SK-N-MC (cell line): Measurements from ENCODE around the gene JAG1.

ENCODE experiments used
- DNase-seq: peaks from one replicate; pipeline ENCODE4 v3.0.0-alpha.2; 2011; ENCODE audit warnings: low read depth, low spot score
- H3K27ac ChIP-seq: fragments of 200-600 bp; sonication (generic); 2 replicates; pipeline ENCODE4 v1.5.1; 2016; ENCODE audit warnings: mixed run types
- H3K36me3 ChIP-seq: fragments of 200-600 bp; sonication (generic); 2 replicates; pipeline ENCODE4 v1.6.1; 2017; ENCODE audit warnings: antibody characterized with exemption, low read length, mixed read lengths; ENCODE audit not compliant: insufficient read depth
- H3K4me3 ChIP-seq: fragments of 200-600 bp; sonication (generic); 2 replicates; pipeline ENCODE4 v1.5.1; 2016
- H3K9ac ChIP-seq: fragments of 200-600 bp; sonication (generic); 2 replicates; pipeline ENCODE4 v1.8.0; 2017; ENCODE audit warnings: mixed run types, mixed read lengths; ENCODE audit not compliant: insufficient read length
- H3K9me3 ChIP-seq: fragments of 200-600 bp; sonication (generic); 2 replicates; pipeline ENCODE4 v1.6.1; 2017; ENCODE audit warnings: low read depth, mild to moderate bottlenecking, antibody characterized with exemption, low read length, moderate library complexity, mixed read lengths
- EZH2 ChIP-seq: fragments of 200-600 bp; sonication (generic); IDR thresholded peaks from one replicate; pipeline ENCODE4 v1.6.1; 2017; ENCODE audit warnings: antibody characterized with exemption
- FOXP2 ChIP-seq: optimal IDR thresholded peaks from 2 replicates; pipeline ENCODE3; 2011; ENCODE audit warnings: mild to moderate bottlenecking, moderate library complexity; ENCODE audit not compliant: insufficient read depth; ENCODE audit errors: extremely low read length, control extremely low read depth
- POLR2AphosphoS5 ChIP-seq: IDR thresholded peaks from 2 replicates; pipeline ENCODE4 v1.6.1; 2012; ENCODE audit warnings: mild to moderate bottlenecking, low read depth, low read length, borderline replicate concordance

JAG1 gene

DNA sequence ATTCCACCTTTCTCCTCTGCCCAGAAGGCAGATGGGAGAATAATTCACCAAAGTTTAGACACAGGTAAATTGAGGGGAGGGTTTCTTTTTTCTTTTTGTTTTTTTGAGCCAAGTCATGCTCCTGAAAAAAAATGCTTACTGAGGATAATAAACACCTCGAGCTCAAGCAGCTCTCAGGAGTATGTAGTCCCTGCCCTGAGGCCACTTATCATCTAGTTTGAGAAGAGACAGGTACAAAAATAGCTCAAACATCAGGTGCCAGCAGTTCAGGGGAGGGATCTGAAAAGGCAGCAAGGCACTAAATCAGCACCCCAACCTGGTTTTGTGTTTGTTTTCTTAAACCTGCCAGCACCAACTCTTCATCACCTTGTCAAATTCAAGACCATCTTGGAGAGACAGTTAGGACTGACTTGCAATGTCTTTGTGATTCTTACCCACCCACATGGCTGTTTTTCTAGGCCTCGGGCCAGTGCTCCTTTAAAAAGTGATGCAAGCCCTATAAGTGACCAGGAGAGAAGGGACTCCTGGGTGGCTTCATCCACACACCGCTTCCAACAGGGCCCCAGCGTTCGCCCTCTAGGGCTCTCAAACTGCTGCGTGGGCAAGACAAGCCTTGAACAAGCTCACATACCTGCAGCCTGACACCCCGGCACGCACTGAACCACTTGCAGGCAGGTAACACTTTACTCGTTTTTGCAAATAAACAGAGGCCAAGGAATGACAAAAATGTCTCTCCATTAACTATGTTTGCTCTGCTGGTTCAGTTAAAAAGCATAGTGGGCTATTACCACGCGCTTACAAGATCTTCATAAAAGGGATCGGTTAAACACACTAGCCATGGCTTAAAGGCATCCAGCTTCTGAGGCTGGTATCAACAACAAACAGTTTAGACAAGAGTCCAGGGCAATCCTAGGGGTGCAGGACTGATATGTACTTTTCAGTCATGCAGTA is 13.9 kb downstream of the JAG1 start:
- Histone ChIP-seq H3K27ac (no peak overlapping the region), H3K4me3 (no peak overlapping the region), H3K9ac (no peak overlapping the region), H3K36me3 (peaks cover 4% of the 10 kb centered on the region; the same call in 1 of the 2 replicates), H3K9me3 (no peaks in the 10 kb centered on the region)
- no peak for DNase-seq
- TF ChIP-seq FOXP2 = no peak
- TF ChIP-seq POLR2AphosphoS5 = no peak
- TF ChIP-seq EZH2 = no peak

DNA sequence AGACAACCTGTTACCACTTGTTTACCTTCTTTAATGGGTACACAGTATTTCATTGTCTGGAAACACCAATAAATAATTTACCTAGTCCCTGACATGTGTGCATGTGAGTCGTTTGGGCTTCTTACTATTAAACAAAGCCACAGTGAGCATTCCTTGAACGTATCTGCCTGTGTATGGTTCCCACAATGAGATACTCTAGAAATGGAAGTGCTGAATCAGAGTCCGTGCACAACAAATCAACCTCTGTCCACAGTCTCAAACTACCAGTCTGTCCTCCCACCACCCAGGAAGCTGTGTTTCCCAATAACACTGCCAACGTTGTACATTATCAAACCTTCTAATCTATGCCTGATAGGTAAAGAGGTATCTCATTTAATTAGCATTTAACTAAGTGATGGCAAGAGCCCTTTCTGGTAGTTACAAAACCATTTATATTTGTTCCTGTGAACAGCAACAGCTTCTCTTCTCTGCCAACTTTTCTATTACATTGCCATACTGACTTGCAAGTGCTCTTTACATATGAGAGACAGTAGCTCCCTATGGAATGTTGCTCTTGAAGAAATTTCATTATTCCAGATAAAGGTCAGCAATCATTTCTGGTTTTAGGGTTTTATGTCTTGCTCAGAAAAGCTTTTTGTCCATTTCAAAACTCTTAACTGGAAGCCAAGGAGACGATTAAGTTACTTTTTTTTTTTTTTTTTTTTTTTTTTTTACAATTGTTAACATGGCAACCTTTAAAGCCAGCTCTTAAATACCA is 14.7 kb downstream of the JAG1 start:
- TF ChIP-seq FOXP2 (no peak), EZH2 (no peak), POLR2AphosphoS5 (no peak)
- Histone ChIP-seq H3K36me3 (peaks cover 4% of the 10 kb centered on the region; the same call in 1 of the 2 replicates), H3K9me3 (no peaks in the 10 kb centered on the region)

DNA sequence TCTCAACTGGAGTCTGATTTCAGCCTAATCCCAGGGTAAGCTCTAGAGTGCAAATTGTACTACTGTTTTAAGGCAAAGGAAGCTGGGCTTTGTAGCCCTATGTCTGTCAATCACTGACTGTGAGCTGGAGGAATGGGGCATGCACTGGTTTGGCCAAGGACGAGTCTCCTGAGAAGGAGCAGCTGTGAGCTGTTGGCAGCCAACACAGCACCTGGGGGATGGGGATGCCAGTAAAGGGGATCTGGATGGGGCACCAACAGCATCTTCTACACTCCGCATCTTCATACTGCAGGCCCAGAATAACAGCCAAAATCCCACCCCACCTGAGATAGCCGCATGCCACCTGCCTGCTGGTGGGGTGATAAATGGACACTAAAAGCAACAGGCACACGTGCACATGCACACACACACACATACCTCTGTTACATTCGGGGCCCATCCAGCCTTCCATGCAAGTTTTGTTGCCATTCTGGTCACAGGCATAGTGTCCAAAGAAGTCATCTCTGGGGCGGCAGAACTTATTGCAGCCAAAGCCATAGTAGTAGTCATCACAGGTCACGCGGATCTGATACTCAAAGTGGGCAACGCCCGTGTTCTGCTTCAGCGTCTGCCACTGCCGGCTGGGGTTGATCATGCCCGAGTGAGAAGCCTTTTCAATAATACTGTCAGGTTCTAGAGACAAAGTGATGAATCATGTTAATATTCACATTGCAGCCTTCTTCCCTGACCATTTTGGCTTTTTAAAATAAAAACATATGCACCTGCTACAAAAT is 15.6 kb downstream of the JAG1 start:
- TF ChIP-seq POLR2AphosphoS5 (no peak), FOXP2 (no peak), EZH2 (no peak)
- no peak overlapping the region for H3K9ac ChIP-seq
- H3K9me3 ChIP-seq = no peaks in the 10 kb centered on the region
- H3K27ac ChIP-seq = no peak overlapping the region
- peaks cover 4% of the 10 kb centered on the region; the same call in 1 of the 2 replicates for H3K36me3 ChIP-seq
- DNase-seq = no peak
- H3K4me3 ChIP-seq = no peak overlapping the region

More for the DNA sequence above, 14.7 kb downstream of the JAG1 start:
- Histone ChIP-seq H3K27ac (no peak overlapping the region), H3K9ac (no peak overlapping the region), H3K4me3 (no peak overlapping the region)
- no peak for DNase-seq

DNA sequence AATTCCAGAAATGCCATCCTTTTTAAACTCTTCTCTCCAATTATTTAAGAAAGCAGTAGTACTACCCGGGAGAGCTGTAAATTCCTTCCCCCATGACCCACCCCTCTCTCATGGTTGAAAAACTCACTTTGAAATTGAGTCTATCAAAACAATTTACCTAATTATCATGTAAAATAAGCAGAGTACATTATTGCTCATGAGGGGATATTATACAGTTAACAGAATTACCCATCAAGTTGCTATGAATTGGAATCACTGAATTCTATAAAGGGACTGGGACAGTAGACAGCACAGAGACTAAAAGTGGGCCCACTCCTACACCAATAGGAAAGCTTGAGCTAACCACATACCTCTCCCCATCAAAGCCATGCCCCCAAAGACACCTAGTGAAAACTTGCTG is 16.3 kb downstream of the JAG1 start:
- no peak for DNase-seq
- H3K9ac ChIP-seq = no peak overlapping the region
- TF ChIP-seq POLR2AphosphoS5 (no peak), FOXP2 (no peak), EZH2 (no peak)
- H3K9me3 ChIP-seq = no peaks in the 10 kb centered on the region
- H3K27ac ChIP-seq = no peak overlapping the region
- H3K4me3 ChIP-seq = no peak overlapping the region
- H3K36me3 ChIP-seq = peaks cover 4% of the 10 kb centered on the region; the same call in 1 of the 2 replicates

DNA sequence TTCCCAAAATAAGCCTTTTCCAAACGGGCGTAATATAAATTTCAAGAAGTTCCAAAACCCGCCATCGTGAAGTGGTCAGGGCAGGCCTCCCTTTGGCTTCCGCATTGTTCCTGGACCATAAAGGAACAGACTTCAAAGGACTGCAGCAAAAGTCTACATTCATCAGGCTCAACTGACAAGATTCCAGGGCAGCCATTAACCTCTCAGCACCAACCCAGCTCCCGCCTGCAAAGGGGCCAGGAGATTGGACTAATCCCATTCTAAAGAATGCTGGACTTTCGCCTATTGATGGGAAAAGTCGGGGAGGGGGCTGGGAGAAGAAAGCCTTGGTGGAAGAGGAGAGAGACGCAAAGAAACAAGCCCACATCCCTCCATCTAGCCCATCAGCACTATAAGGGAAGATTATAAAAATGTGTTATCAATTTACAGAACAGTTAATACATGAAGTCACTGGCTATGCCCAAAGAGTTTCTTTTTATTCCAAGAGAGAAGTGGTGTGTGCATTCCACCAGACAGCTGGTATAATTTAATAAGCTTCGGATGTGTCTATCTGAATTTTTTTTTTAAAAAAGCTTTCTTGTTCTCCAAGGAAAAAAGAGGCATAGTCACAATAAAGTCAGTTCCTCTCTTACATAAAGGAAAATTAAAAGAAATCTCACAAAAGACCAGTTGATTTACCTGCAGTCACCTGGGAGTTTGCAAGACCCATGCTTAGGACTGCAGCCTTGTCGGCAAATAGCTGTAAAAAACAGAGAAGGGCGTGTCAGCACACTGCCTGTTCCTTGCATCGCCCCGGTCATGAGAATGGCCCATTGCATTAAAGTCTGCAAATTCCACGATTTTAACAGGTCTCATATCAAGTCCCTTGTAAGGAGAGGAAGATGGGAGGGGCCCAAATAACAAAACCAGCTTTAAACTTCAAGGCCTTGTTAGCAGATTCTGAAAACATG is 17.8 kb downstream of the JAG1 start:
- no peak for DNase-seq
- H3K4me3 ChIP-seq = 0 out of 2 replicates have a peak overlapping the region, but pooled peaks have one; percentile 34
- no peaks in the 10 kb centered on the region for H3K9me3 ChIP-seq
- peak overlapping the region; percentile 67 for H3K27ac ChIP-seq
- TF ChIP-seq POLR2AphosphoS5 (no peak), FOXP2 (no peak), EZH2 (no peak)
- no peak overlapping the region for H3K9ac ChIP-seq
- H3K36me3 ChIP-seq = no peaks in the 10 kb centered on the region; the same call in 1 of the 2 replicates

DNA sequence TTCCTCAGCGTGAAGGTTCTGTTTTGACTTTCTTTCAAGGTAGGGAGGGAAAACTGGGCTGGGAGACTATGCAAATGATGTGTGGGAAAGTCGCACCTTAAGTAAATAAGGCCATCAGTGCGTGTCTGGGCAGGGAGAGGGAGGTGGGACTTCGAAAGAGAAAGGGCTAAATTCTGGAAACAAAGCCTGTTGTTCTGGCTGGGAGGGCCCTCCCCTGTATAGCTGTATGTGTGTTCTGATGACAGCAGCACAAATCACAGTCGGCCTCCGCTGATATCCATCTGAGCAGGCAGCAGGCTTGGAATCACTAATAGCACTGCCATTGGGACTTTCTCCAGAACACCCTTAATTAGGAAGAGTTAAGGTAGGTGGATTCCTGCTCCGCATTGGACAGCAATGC is 19.2 kb downstream of the JAG1 start:
- no peaks in the 10 kb centered on the region for H3K9me3 ChIP-seq
- no peak overlapping the region for H3K9ac ChIP-seq
- TF ChIP-seq FOXP2 = no peak
- TF ChIP-seq POLR2AphosphoS5 = no peak
- TF ChIP-seq EZH2 = no peak
- no peak overlapping the region for H3K4me3 ChIP-seq
- no peaks in the 10 kb centered on the region; the same call in 1 of the 2 replicates for H3K36me3 ChIP-seq
- no peak overlapping the region for H3K27ac ChIP-seq
- DNase-seq = no peak

DNA sequence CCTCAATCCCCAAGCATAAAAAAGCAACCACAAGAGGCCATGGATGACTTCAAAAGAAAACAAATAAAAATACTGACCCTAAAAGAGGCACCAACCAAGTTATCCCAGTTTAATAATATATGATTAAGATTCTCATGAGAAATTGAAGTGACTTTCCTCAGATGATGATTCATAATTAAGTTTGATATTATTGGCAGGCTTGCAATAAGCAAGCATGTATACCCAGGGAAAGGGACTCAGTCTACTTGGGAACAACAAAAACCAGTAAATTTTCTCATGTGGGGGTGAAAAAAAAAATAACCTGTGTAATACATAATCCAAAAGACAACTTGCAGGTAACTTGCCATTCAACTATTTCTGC is 19.6 kb downstream of the JAG1 start:
- H3K4me3 ChIP-seq = no peak overlapping the region
- no peak overlapping the region for H3K27ac ChIP-seq

More for the DNA sequence above, 19.6 kb downstream of the JAG1 start:
- no peak for DNase-seq
- no peaks in the 10 kb centered on the region; the same call in 1 of the 2 replicates for H3K36me3 ChIP-seq
- no peaks in the 10 kb centered on the region for H3K9me3 ChIP-seq
- no peak overlapping the region for H3K9ac ChIP-seq
- no peak for TF ChIP-seq FOXP2
- no peak for TF ChIP-seq EZH2
- no peak for TF ChIP-seq POLR2AphosphoS5
